Measurements from ENCODE around the gene WASF3.

WASF3 gene

GRCh38 chr13:26600343-26600742 is 42.9 kb downstream of the WASF3 start:
- no peak overlapping the region for H3K27ac ChIP-seq (ENCODE audit: low read depth, low read length)
- no peaks in the 10 kb centered on the region for H3K27me3 ChIP-seq (ENCODE audit: insufficient read depth, low read length)
- no peak overlapping the region for H3K4me3 ChIP-seq (ENCODE audit: low read depth, low read length)
- H3K36me3 ChIP-seq (ENCODE audit: insufficient read depth, low read length): no peaks in the 10 kb centered on the region
- H2AFZ ChIP-seq (ENCODE audit: low read length, unreplicated experiment): no peak overlapping the region
- peaks cover 30% of the 10 kb centered on the region for H3K4me1 ChIP-seq (ENCODE audit: control insufficient read depth, insufficient read depth, low read length, unreplicated experiment)
- H3K79me2 ChIP-seq (ENCODE audit: control insufficient read depth, insufficient read depth, low read length, unreplicated experiment): peaks cover 46% of the 10 kb centered on the region

- H3K4me1 ChIP-seq (ENCODE audit: control insufficient read depth, insufficient read depth, low read length, unreplicated experiment): peaks cover 34% of the 10 kb centered on the region
- H2AFZ ChIP-seq (ENCODE audit: low read length, unreplicated experiment): no peak overlapping the region
- H3K36me3 ChIP-seq (ENCODE audit: insufficient read depth, low read length): no peaks in the 10 kb centered on the region
- no peak overlapping the region for H3K4me3 ChIP-seq (ENCODE audit: low read depth, low read length)
- no peak overlapping the region for H3K27ac ChIP-seq (ENCODE audit: low read depth, low read length)
- no peaks in the 10 kb centered on the region for H3K27me3 ChIP-seq (ENCODE audit: insufficient read depth, low read length)
- H3K79me2 ChIP-seq (ENCODE audit: control insufficient read depth, insufficient read depth, low read length, unreplicated experiment): peaks cover 47% of the 10 kb centered on the region
Measured at GRCh38 chr13:26601669-26602068, 44.2 kb downstream of the WASF3 start.

GRCh38 chr13:26602783-26603182 is 45.3 kb downstream of the WASF3 start:
- Histone ChIP-seq H3K27me3 (ENCODE audit: insufficient read depth, low read length) (no peaks in the 10 kb centered on the region), H3K36me3 (ENCODE audit: insufficient read depth, low read length) (no peaks in the 10 kb centered on the region), H2AFZ (ENCODE audit: low read length, unreplicated experiment) (no peak overlapping the region), H3K4me1 (ENCODE audit: control insufficient read depth, insufficient read depth, low read length, unreplicated experiment) (peaks cover 34% of the 10 kb centered on the region), H3K27ac (ENCODE audit: low read depth, low read length) (no peak overlapping the region), H3K79me2 (ENCODE audit: control insufficient read depth, insufficient read depth, low read length, unreplicated experiment) (peaks cover 52% of the 10 kb centered on the region), H3K4me3 (ENCODE audit: low read depth, low read length) (no peak overlapping the region)

- Histone ChIP-seq H3K79me2 (ENCODE audit: control insufficient read depth, insufficient read depth, low read length, unreplicated experiment) (peaks cover 51% of the 10 kb centered on the region), H3K4me3 (ENCODE audit: low read depth, low read length) (no peak overlapping the region)
Measured at GRCh38 chr13:26604784-26605545, 47.5 kb downstream of the WASF3 start.

GRCh38 chr13:26605845-26606244 is 48.4 kb downstream of the WASF3 start:
- no peaks in the 10 kb centered on the region for H3K27me3 ChIP-seq (ENCODE audit: insufficient read depth, low read length)
- H3K27ac ChIP-seq (ENCODE audit: low read depth, low read length): no peak overlapping the region
- no peak overlapping the region for H3K4me3 ChIP-seq (ENCODE audit: low read depth, low read length)
- H2AFZ ChIP-seq (ENCODE audit: low read length, unreplicated experiment): no peak overlapping the region
- H3K79me2 ChIP-seq (ENCODE audit: control insufficient read depth, insufficient read depth, low read length, unreplicated experiment): peaks cover 44% of the 10 kb centered on the region
- H3K36me3 ChIP-seq (ENCODE audit: insufficient read depth, low read length): no peaks in the 10 kb centered on the region
- peaks cover 29% of the 10 kb centered on the region for H3K4me1 ChIP-seq (ENCODE audit: control insufficient read depth, insufficient read depth, low read length, unreplicated experiment)

More at GRCh38 chr13:26604784-26605545, 47.5 kb downstream of the WASF3 start:
- H3K36me3 ChIP-seq (ENCODE audit: insufficient read depth, low read length): no peaks in the 10 kb centered on the region
- H2AFZ ChIP-seq (ENCODE audit: low read length, unreplicated experiment): no peak overlapping the region
- H3K27ac ChIP-seq (ENCODE audit: low read depth, low read length): 0 out of 2 replicates have a peak overlapping the region, but pooled peaks have one; percentile 0
- H3K27me3 ChIP-seq (ENCODE audit: insufficient read depth, low read length): no peaks in the 10 kb centered on the region
- H3K4me1 ChIP-seq (ENCODE audit: control insufficient read depth, insufficient read depth, low read length, unreplicated experiment): peaks cover 29% of the 10 kb centered on the region

- Histone ChIP-seq H3K27ac (ENCODE audit: low read depth, low read length) (no peak overlapping the region), H3K79me2 (ENCODE audit: control insufficient read depth, insufficient read depth, low read length, unreplicated experiment) (peaks cover 42% of the 10 kb centered on the region), H3K27me3 (ENCODE audit: insufficient read depth, low read length) (no peaks in the 10 kb centered on the region), H3K4me1 (ENCODE audit: control insufficient read depth, insufficient read depth, low read length, unreplicated experiment) (peaks cover 24% of the 10 kb centered on the region), H3K4me3 (ENCODE audit: low read depth, low read length) (no peak overlapping the region), H2AFZ (ENCODE audit: low read length, unreplicated experiment) (no peak overlapping the region), H3K36me3 (ENCODE audit: insufficient read depth, low read length) (no peaks in the 10 kb centered on the region)
Measured at GRCh38 chr13:26606631-26607030, 49.1 kb downstream of the WASF3 start.

GRCh38 chr13:26614721-26615120 is 57.2 kb downstream of the WASF3 start:
- H2AFZ ChIP-seq (ENCODE audit: low read length, unreplicated experiment): no peak overlapping the region
- peaks cover 13% of the 10 kb centered on the region for H3K4me1 ChIP-seq (ENCODE audit: control insufficient read depth, insufficient read depth, low read length, unreplicated experiment)
- no peak overlapping the region for H3K27ac ChIP-seq (ENCODE audit: low read depth, low read length)

GRCh38 chr13:26616126-26616525 is 58.6 kb downstream of the WASF3 start:
- Histone ChIP-seq H3K27me3 (ENCODE audit: insufficient read depth, low read length) (no peaks in the 10 kb centered on the region), H2AFZ (ENCODE audit: low read length, unreplicated experiment) (no peak overlapping the region), H3K36me3 (ENCODE audit: insufficient read depth, low read length) (peaks cover 5% of the 10 kb centered on the region), H3K4me3 (ENCODE audit: low read depth, low read length) (no peak overlapping the region), H3K27ac (ENCODE audit: low read depth, low read length) (no peak overlapping the region), H3K79me2 (ENCODE audit: control insufficient read depth, insufficient read depth, low read length, unreplicated experiment) (no peaks in the 10 kb centered on the region), H3K4me1 (ENCODE audit: control insufficient read depth, insufficient read depth, low read length, unreplicated experiment) (peaks cover 13% of the 10 kb centered on the region)

More at GRCh38 chr13:26614721-26615120, 57.2 kb downstream of the WASF3 start:
- Histone ChIP-seq H3K36me3 (ENCODE audit: insufficient read depth, low read length) (peaks cover 5% of the 10 kb centered on the region), H3K4me3 (ENCODE audit: low read depth, low read length) (no peak overlapping the region), H3K79me2 (ENCODE audit: control insufficient read depth, insufficient read depth, low read length, unreplicated experiment) (no peaks in the 10 kb centered on the region), H3K27me3 (ENCODE audit: insufficient read depth, low read length) (no peaks in the 10 kb centered on the region)

GRCh38 chr13:26618726-26619125 is 61.2 kb downstream of the WASF3 start:
- H2AFZ ChIP-seq (ENCODE audit: low read length, unreplicated experiment): no peak overlapping the region
- H3K4me1 ChIP-seq (ENCODE audit: control insufficient read depth, insufficient read depth, low read length, unreplicated experiment): peaks cover 13% of the 10 kb centered on the region
- H3K79me2 ChIP-seq (ENCODE audit: control insufficient read depth, insufficient read depth, low read length, unreplicated experiment): no peaks in the 10 kb centered on the region
- no peak overlapping the region for H3K27ac ChIP-seq (ENCODE audit: low read depth, low read length)
- H3K4me3 ChIP-seq (ENCODE audit: low read depth, low read length): no peak overlapping the region
- H3K36me3 ChIP-seq (ENCODE audit: insufficient read depth, low read length): peaks cover 23% of the 10 kb centered on the region
- H3K27me3 ChIP-seq (ENCODE audit: insufficient read depth, low read length): no peaks in the 10 kb centered on the region

- H3K27ac ChIP-seq (ENCODE audit: low read depth, low read length): no peak overlapping the region
- no peak overlapping the region for H2AFZ ChIP-seq (ENCODE audit: low read length, unreplicated experiment)
- H3K79me2 ChIP-seq (ENCODE audit: control insufficient read depth, insufficient read depth, low read length, unreplicated experiment): no peaks in the 10 kb centered on the region
- H3K27me3 ChIP-seq (ENCODE audit: insufficient read depth, low read length): no peaks in the 10 kb centered on the region
- no peak overlapping the region for H3K4me3 ChIP-seq (ENCODE audit: low read depth, low read length)
- H3K36me3 ChIP-seq (ENCODE audit: insufficient read depth, low read length): peaks cover 29% of the 10 kb centered on the region
- H3K4me1 ChIP-seq (ENCODE audit: control insufficient read depth, insufficient read depth, low read length, unreplicated experiment): peaks cover 13% of the 10 kb centered on the region
Measured at GRCh38 chr13:26619358-26619757, 61.9 kb downstream of the WASF3 start.

GRCh38 chr13:26621731-26622401 is 64.4 kb downstream of the WASF3 start:
- Histone ChIP-seq H3K4me1 (ENCODE audit: control insufficient read depth, insufficient read depth, low read length, unreplicated experiment) (no peaks in the 10 kb centered on the region), H3K36me3 (ENCODE audit: insufficient read depth, low read length) (peaks cover 34% of the 10 kb centered on the region), H3K79me2 (ENCODE audit: control insufficient read depth, insufficient read depth, low read length, unreplicated experiment) (no peaks in the 10 kb centered on the region), H2AFZ (ENCODE audit: low read length, unreplicated experiment) (no peak overlapping the region), H3K27ac (ENCODE audit: low read depth, low read length) (no peak overlapping the region), H3K4me3 (ENCODE audit: low read depth, low read length) (no peak overlapping the region), H3K27me3 (ENCODE audit: insufficient read depth, low read length) (no peaks in the 10 kb centered on the region)

Measured in ACC112 (cell line).